Sigmoid colon (tissue), 4 donors: ENCODE data around the gene ALKBH6.

Source experiments
- CTCF ChIP-seq, 4 experiments: fragments of 450-650 bp in 3 of 4; fragments of 200-600 bp in 1 of 4; IDR thresholded peaks; one replicate each; pipeline ENCODE4 v1.5.1; 2016 to 2019; ENCODE audit warnings: antibody characterized with exemption in 4 of 4, mild to moderate bottlenecking in 3 of 4, moderate library complexity in 2 of 4
- POLR2A ChIP-seq, 2 donors: fragments of 450-650 bp; IDR thresholded peaks; one replicate each; pipeline ENCODE4 v1.6.1; 2016; ENCODE audit warnings: antibody characterized with exemption in 2 of 2, mild to moderate bottlenecking in 2 of 2, moderate library complexity in 2 of 2
- POLR2AphosphoS5 ChIP-seq, 4 donors: sonication (generic); formaldehyde crosslinking; IDR thresholded peaks; one replicate each; pipeline ENCODE4 v1.6.1; 2017; ENCODE audit warnings: antibody characterized with exemption in 4 of 4

- TF ChIP-seq CTCF (IDR thresholded peaks at IDR 0.05) (no peak), POLR2A (IDR thresholded peaks at IDR 0.05) (no peak), POLR2AphosphoS5 (IDR thresholded peaks at IDR 0.05) (no peak)
Measured at GRCh38 chr19:35978271-35978670, 35.7 kb downstream of the ALKBH6 start.
